B cell (primary cell): ENCODE data around the gene FLT1. TPM values are rescaled to one million over a fixed set of nuclear protein-coding genes. Genes with fewer than 3 reads are reported as not detected.

ENCODE experiments used
- ATAC-seq: fragments of 200-7000 bp; cut with Tn5 transposase; one replicate; pipeline ENCODE4 v1.10.0; 2021; ENCODE audit warnings: low read depth, mild to moderate bottlenecking, moderate number of reproducible peaks, moderate library complexity
- CTCF ChIA-PET: fragments of 350-600 bp; sonication (Branson Sonifier 250); formaldehyde crosslinking; loops from one replicate; lab custom pipeline; 2021; ENCODE audit warnings: antibody characterized with exemption, inconsistent platforms; lab: Charles Lee
- POLR2A ChIA-PET: fragments of 350-600 bp; sonication (Branson Sonifier 250); formaldehyde crosslinking; loops from one replicate; lab custom pipeline; 2021; ENCODE audit warnings: antibody characterized with exemption; lab: Charles Lee
- DNase-seq: peaks from one replicate; pipeline ENCODE4 v3.0.0; 2013
- H2AFZ ChIP-seq: 2 replicates; pipeline ENCODE4 v1.6.1; 2012; ENCODE audit warnings: mild to moderate bottlenecking, low read depth, low read length; ENCODE audit not compliant: insufficient read depth, poor library complexity, severe bottlenecking
- H3K27ac ChIP-seq, 2 donors: 1 replicate in 1 of 2; 2 replicates in 1 of 2; pipeline ENCODE4 v1.5.1; 2012 to 2013; ENCODE audit warnings: low read length in 2 of 2, mild to moderate bottlenecking in 2 of 2, moderate library complexity in 1 of 2
- H3K27me3 ChIP-seq, 4 experiments: fragments of 200-600 bp in 1 of 4; sonication (generic) in 1 of 4; replicated peaks in 1 of 4; 1 replicate in 2 of 4; 2 replicates in 2 of 4; pipeline versions ENCODE4 v1.6.1 to v1.7.0; 2013 to 2016; ENCODE audit warnings: low read length in 3 of 4, mild to moderate bottlenecking in 2 of 4, mixed read lengths in 1 of 4, moderate library complexity in 1 of 4; ENCODE audit not compliant: insufficient read depth in 4 of 4, control insufficient read depth in 3 of 4; ENCODE audit errors: control extremely low read depth in 1 of 4
- H3K36me3 ChIP-seq, 2 experiments: replicated peaks in 1 of 2; 1 replicate in 1 of 2; 2 replicates in 1 of 2; pipeline versions ENCODE4 v1.6.1 to v1.7.1; 2013; ENCODE audit warnings: low read length in 1 of 2; ENCODE audit not compliant: insufficient read depth in 2 of 2, control insufficient read depth in 1 of 2; ENCODE audit errors: control extremely low read depth in 1 of 2, extremely low read depth in 1 of 2
- H3K4me1 ChIP-seq, 2 donors: fragments of 200-600 bp in 1 of 2; sonication (generic) in 1 of 2; 1 replicate in 1 of 2; 2 replicates in 1 of 2; pipeline versions ENCODE4 v1.5.1 to v1.6.1; 2013 to 2017; ENCODE audit warnings: low read length in 2 of 2; ENCODE audit not compliant: control insufficient read depth in 2 of 2, insufficient read depth in 2 of 2
- H3K4me2 ChIP-seq: replicated peaks from 2 replicates; pipeline ENCODE3; 2012; ENCODE audit warnings: mild to moderate bottlenecking, low read depth, low read length; ENCODE audit not compliant: poor library complexity, severe bottlenecking
- H3K4me3 ChIP-seq, 5 experiments: fragments of 200-600 bp in 1 of 5; sonication (generic) in 1 of 5; 1 replicate in 3 of 5; 2 replicates in 2 of 5; pipeline versions ENCODE4 v1.5.1 to v1.7.0; 2011 to 2016; ENCODE audit warnings: low read length in 4 of 5, mild to moderate bottlenecking in 4 of 5, low read depth in 2 of 5, control low read depth in 1 of 5, moderate library complexity in 1 of 5; ENCODE audit not compliant: insufficient read depth in 1 of 5; ENCODE audit errors: control extremely low read depth in 1 of 5, extremely low read depth in 1 of 5
- H3K79me2 ChIP-seq: fragments of 200-600 bp; sonication (generic); one replicate; pipeline ENCODE4 v1.6.0; 2016; ENCODE audit warnings: low read length; ENCODE audit not compliant: control insufficient read depth, insufficient read depth
- H3K9ac ChIP-seq: fragments of 200-600 bp; sonication (generic); 2 replicates; pipeline ENCODE4 v1.6.1; 2017; ENCODE audit warnings: mild to moderate bottlenecking, low read length, moderate library complexity
- H3K9me3 ChIP-seq, 3 donors: one replicate each; pipeline versions ENCODE4 v1.6.1 to v1.7.1; 2013; ENCODE audit warnings: low read length in 2 of 3; ENCODE audit not compliant: control insufficient read depth in 2 of 3, insufficient read depth in 1 of 3; ENCODE audit errors: control extremely low read depth in 1 of 3
- H4K20me1 ChIP-seq: 2 replicates; pipeline ENCODE4 v1.6.0; 2012; ENCODE audit warnings: mild to moderate bottlenecking, low read length; ENCODE audit not compliant: insufficient read depth, control insufficient read depth, poor library complexity, severe bottlenecking
- H3K27ac Mint-ChIP-seq: one replicate; pipeline ENCODE4 v1.8.0; 2021; ENCODE audit warnings: mixed read lengths
- H3K27me3 Mint-ChIP-seq: one replicate; pipeline ENCODE4 v1.8.0; 2021; ENCODE audit warnings: mixed read lengths
- H3K4me1 Mint-ChIP-seq: one replicate; pipeline ENCODE4 v1.8.0; 2021; ENCODE audit warnings: mixed read lengths
- H3K4me3 Mint-ChIP-seq: one replicate; pipeline ENCODE4 v1.8.0; 2021; ENCODE audit warnings: mixed read lengths
- H3K9me3 Mint-ChIP-seq: one replicate; pipeline ENCODE4 v1.8.0; 2022; ENCODE audit warnings: mixed read lengths; ENCODE audit not compliant: insufficient read depth
- EZH2 ChIP-seq: IDR thresholded peaks from 2 replicates; pipeline ENCODE4 v1.6.1; 2012; ENCODE audit warnings: borderline replicate concordance, low read depth, mild to moderate bottlenecking, moderate library complexity, low read length; ENCODE audit not compliant: insufficient read depth, poor library complexity, severe bottlenecking
- WGBS: methylation state at CpG from one replicate; pipeline ENCODE4 v1.1.5; 2013; ENCODE audit warnings: missing lambda C conversion rate; ENCODE audit not compliant: insufficient coverage; 5-methylcytosine and 5-hydroxymethylcytosine counted together
- intact Hi-C: fragments of 100-400 bp; cut with micrococcal nuclease; formaldehyde crosslinking; loops from one replicate; pipeline ENCODE4 v1.10.0; 2022
- polyA plus RNA-seq: library from polyadenylated mRNA; depleted of rRNA; stranded (reverse); fragments of >200 nt; gene quantifications from 2 replicates; pipeline ENCODE4 v1.2.3, GENCODE V29; 2012
- total RNA-seq, 2 donors: library from RNA; stranded (reverse); fragments of 120-200 nt in 1 of 2; gene quantifications; 1 replicate in 1 of 2; 2 replicates in 1 of 2; pipeline versions ENCODE4 v1.2.3 to v1.2.4, GENCODE V29; 2013 to 2022
- TF ChIP-seq, protein P1 (sequence below): fragments of 200-600 bp; IDR thresholded peaks from one replicate; pipeline ENCODE4 v1.8.0; 2022; ENCODE audit warnings: antibody characterized with exemption, mild to moderate bottlenecking

FLT1 gene
- total and polyA plus RNA-seq, 2 donors (not counting 1 experiment from before 2014, with no cell fraction given), result 1.1 to 1.2 TPM

DNA sequence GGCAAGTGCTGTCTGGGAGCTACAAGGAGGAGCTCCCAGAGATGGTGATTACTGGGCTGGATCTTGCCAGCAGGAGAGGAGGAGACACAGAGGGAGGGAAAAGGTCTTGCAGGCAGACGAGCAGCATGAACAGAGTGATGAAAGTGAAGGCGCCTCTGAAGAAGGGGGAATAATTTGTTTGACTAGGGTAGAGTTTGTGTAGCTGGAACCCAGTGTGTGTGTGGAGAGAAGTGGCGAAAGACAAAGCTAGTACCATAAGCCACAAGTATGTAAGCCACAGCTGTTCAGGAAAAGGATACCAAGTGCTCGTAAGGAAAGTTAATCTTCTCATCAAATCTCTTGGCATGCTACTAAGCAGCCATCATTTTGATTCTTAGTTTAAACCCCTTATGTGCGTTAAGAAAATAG lies 5.4 kb downstream of the FLT1 start:
- H3K9me3 ChIP-seq, result peaks cover 0 to 8% (median 0%) of the 10 kb centered on the region in 3 donors
- Mint-ChIP-seq H3K9me3 (no peaks in the 10 kb centered on the region), H3K27ac (no peak overlapping the region), H3K27me3 (peaks cover 39% of the 10 kb centered on the region), H3K4me3 (no peak overlapping the region), H3K4me1 (peaks cover 9% of the 10 kb centered on the region)
- no peak for TF ChIP-seq EZH2
- TF ChIP-seq, protein P1, sequence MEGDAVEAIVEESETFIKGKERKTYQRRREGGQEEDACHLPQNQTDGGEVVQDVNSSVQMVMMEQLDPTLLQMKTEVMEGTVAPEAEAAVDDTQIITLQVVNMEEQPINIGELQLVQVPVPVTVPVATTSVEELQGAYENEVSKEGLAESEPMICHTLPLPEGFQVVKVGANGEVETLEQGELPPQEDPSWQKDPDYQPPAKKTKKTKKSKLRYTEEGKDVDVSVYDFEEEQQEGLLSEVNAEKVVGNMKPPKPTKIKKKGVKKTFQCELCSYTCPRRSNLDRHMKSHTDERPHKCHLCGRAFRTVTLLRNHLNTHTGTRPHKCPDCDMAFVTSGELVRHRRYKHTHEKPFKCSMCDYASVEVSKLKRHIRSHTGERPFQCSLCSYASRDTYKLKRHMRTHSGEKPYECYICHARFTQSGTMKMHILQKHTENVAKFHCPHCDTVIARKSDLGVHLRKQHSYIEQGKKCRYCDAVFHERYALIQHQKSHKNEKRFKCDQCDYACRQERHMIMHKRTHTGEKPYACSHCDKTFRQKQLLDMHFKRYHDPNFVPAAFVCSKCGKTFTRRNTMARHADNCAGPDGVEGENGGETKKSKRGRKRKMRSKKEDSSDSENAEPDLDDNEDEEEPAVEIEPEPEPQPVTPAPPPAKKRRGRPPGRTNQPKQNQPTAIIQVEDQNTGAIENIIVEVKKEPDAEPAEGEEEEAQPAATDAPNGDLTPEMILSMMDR, result no peak
- POLR2A ChIA-PET, result interaction anchor here (0.5 kb wide), 1 partner anchor 65 kb away, joined by 3 read pairs; no protein-coding TSS in a partner anchor
- H4K20me1 ChIP-seq, result no peaks in the 10 kb centered on the region
- no peaks in the 10 kb centered on the region for H3K36me3 ChIP-seq
- no peak overlapping the region for H3K4me2 ChIP-seq
- no peak for ATAC-seq
- WGBS, result 40% methylated on average over 3 of the region's 5 CpGs
- no peak for DNase-seq
- H3K4me1 ChIP-seq, result peaks cover 14 to 28% of the 10 kb centered on the region in 2 donors
- H3K4me3 ChIP-seq, result no peak overlapping the region
- H3K27me3 ChIP-seq, result peaks cover 0 to 48% (median 42%) of the 10 kb centered on the region in 4 experiments
- H3K79me2 ChIP-seq, result no peaks in the 10 kb centered on the region
- no peak overlapping the region for H3K9ac ChIP-seq
- H2AFZ ChIP-seq, result no peak overlapping the region
- CTCF ChIA-PET, result interaction anchor here (0.6 to 0.8 kb wide), 2 partner anchors 9 to 15 kb away, joined by 3 read pairs; no protein-coding TSS in a partner anchor
- no peak overlapping the region for H3K27ac ChIP-seq
- intact Hi-C loops, result no loop called here

DNA sequence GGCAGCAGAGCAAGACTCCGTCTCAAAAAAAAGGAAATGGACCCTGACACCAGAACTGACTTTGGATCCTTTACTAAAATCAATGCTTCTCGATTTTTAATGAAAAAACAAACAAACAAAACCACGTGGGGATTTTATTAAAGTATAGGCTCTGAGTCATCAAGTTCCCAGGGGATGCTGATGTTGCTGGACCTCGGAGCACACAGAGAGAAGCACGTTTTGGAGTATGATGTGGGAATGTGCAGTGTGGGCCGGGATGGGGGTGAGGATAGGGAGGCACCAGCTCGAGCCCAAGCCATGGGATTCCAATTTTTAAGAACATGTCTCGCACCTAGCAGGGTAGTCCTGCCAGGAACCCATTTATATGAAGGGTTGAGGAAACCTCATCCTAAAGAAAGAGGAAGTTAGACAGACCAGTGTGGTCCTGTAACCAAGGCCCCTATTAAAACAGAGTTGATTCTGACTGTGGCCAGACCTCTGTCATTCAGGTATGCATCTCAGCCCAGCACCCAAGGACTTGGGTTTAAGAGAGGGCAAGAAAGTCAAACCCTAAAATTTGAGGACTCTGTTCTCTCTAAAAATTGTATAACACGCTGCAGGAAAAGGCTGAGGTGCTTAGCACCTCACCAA lies 6.4 kb downstream of the FLT1 start:
- H3K27me3 Mint-ChIP-seq, result peaks cover 39% of the 10 kb centered on the region
- ATAC-seq, result no peak

More for the DNA sequence above, 6.4 kb downstream of the FLT1 start:
- TF ChIP-seq EZH2, result no peak
- TF ChIP-seq, protein P1, result no peak
- intact Hi-C loops, result no loop called here
- no peak for DNase-seq
- no peak overlapping the region for H3K9ac ChIP-seq
- no peak overlapping the region for H3K4me3 ChIP-seq
- no peak overlapping the region for H2AFZ ChIP-seq
- WGBS, result 67% methylated on average over 5 of the region's 9 CpGs
- Mint-ChIP-seq H3K9me3 (no peaks in the 10 kb centered on the region), H3K4me1 (peaks cover 7% of the 10 kb centered on the region), H3K27ac (no peak overlapping the region), H3K4me3 (no peak overlapping the region)
- no peak overlapping the region for H3K27ac ChIP-seq
- CTCF ChIA-PET, result interaction anchor here (0.6 kb wide), 1 partner anchor 83 kb away, joined by 3 read pairs; no protein-coding TSS in a partner anchor
- no peaks in the 10 kb centered on the region for H4K20me1 ChIP-seq
- no peak overlapping the region for H3K4me2 ChIP-seq
- POLR2A ChIA-PET, result no interaction called here
- H3K27me3 ChIP-seq, result peaks cover 0 to 39% (median 38%) of the 10 kb centered on the region in 4 experiments
- H3K4me1 ChIP-seq, result peaks cover 3 to 17% of the 10 kb centered on the region in 2 donors
- no peaks in the 10 kb centered on the region for H3K36me3 ChIP-seq
- peaks cover 0 to under 1% (median 0%) of the 10 kb centered on the region in 3 donors for H3K9me3 ChIP-seq
- no peaks in the 10 kb centered on the region for H3K79me2 ChIP-seq
